Left colon (tissue), 2 donors: Measurements from ENCODE around the gene DOCK3. TPM values are rescaled to one million over a fixed set of nuclear protein-coding genes. Genes with fewer than 3 reads are reported as not detected.

Experiments
- ATAC-seq: fragments of 200-7000 bp; cut with Tn5 transposase; one replicate; pipeline ENCODE4 v1.9.1; 2020; ENCODE audit warnings: mild to moderate bottlenecking, moderate library complexity
- DNase-seq, 2 donors: peaks; one replicate each; pipeline ENCODE4 v3.0.0-alpha.2; 2020
- intact Hi-C, 2 donors: fragments of 100-400 bp; cut with DNase I in 1 of 2; cut with micrococcal nuclease in 1 of 2; formaldehyde crosslinking; loops; one replicate each; pipeline versions ENCODE4 v1.11.2 to v1.14.0; 2022; cut with DNase I, micrococcal nuclease
- long read RNA-seq: library from polyadenylated mRNA; unstranded; transcript quantifications from one replicate; pipeline ENCODE4 v2.0.0, GENCODE V29; 2021
- total RNA-seq, 2 donors: library from RNA; stranded (reverse); fragmentation: NEBNext Ultra II Directional; extraction: Animal tissue kit (Norgen Biotek cat#: 25700); gene quantifications; one replicate each; pipeline ENCODE4 v1.2.1, GENCODE V29; 2021
- donor health status: DM: no; HTN: no; CAD: no.
- donor health status: DM: yes; HTN: yes; CAD: no.

Gene DOCK3
- total RNA-seq: under 1 TPM; 0.09 to 0.34 TPM
- long read RNA-seq: 0 reads

GRCh38 chr3:50674349-50675178 is at the start of gene DOCK3:
DOCK3 (plus strand) TSS chr3:50674927; CDS start chr3:50675264, 337 bp downstream.
- ATAC-seq (peak; percentile 95), DNase-seq (peak in 1 of 2 donors; percentile 68)
- intact Hi-C loops: no loop called here

- DNase-seq (no peak), ATAC-seq (peak; percentile 75)
These were observed 49.2 kb upstream of the DOCK3 start for GRCh38 chr3:50625231-50626182.

GRCh38 chr3:50626401-50626800 is 48.3 kb upstream of the DOCK3 start:
- intact Hi-C loops: no loop called here
- DNase-seq (no peak), ATAC-seq (no peak)

More at GRCh38 chr3:50625231-50626182, 49.2 kb upstream of the DOCK3 start:
- intact Hi-C loops: no loop called here

GRCh38 chr3:50627407-50628051 is 47.2 kb upstream of the DOCK3 start:
- intact Hi-C loops: no loop called here
- no peak for ATAC-seq
- no peak for DNase-seq

DNA sequence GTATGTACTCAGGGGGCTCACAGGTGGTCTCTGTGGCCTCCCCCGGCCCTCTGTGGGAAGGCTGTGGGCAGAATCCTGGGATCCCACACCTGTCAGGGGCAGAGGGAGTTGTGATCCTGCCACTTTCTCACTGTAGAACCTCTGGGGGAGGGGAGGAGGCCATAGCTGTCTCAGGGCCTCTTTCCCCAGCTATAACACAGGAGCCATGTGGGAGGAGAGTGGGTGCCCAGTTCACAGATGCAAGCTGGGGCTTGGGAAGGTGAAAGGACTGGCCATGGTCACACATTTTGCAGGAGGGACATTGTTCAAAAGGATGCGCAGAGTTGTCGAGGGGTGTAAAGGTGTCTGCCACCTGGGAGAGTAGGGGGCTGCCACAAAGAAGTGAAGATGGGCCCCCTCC is 46.1 kb upstream of the DOCK3 start:
- DNase-seq (no peak), ATAC-seq (no peak)
- intact Hi-C loops: no loop called here

- ATAC-seq (peak; percentile 81), DNase-seq (peak; percentile 43 to 49)
- intact Hi-C loops: no loop called here
These were observed 44.3 kb upstream of the DOCK3 start for GRCh38 chr3:50630394-50630793.

DNA sequence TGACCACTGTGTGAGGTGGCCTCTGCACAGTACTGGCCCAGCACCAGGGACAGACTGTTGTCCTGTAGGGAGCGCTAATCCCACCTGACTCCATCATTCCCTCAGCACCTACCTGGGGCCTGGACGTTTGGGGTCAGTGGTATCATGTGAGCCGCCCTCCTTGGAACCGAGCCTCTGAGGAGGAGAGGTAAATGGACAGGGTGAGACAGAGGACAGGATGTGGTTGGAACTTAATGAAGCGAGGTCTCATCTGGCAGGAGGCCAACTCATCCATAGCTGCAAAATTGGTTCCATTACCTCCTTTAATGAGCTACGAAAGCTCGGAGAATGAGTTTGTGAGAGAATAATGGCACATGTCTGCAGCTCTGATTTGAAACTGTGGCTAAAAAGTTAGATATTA is 43.9 kb upstream of the DOCK3 start:
- DNase-seq: no peak
- intact Hi-C loops: no loop called here

DNA sequence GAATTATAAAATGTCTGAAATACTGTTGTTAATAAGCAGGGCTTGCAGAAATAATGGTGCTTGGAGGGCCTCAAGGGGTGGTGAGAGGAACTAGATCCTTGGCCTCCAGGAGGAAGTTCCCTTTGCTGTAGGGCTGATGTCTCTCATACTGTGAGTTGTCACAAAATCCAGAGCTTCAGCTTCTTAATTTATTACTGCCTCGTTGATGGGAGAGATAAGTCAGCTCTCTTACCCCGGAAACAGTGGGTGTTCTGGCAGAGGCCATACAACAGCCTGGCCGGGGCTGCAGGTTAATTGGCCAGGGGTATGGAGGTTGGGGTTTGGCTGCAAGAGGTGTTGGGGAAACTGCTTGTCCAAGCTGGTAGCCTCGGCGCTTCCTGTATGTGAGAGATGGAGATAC is 42.3 kb upstream of the DOCK3 start:
- no peak for ATAC-seq
- intact Hi-C loops: no loop called here
- DNase-seq: no peak

More for the DNA sequence above, 43.9 kb upstream of the DOCK3 start:
- ATAC-seq: no peak

DNA sequence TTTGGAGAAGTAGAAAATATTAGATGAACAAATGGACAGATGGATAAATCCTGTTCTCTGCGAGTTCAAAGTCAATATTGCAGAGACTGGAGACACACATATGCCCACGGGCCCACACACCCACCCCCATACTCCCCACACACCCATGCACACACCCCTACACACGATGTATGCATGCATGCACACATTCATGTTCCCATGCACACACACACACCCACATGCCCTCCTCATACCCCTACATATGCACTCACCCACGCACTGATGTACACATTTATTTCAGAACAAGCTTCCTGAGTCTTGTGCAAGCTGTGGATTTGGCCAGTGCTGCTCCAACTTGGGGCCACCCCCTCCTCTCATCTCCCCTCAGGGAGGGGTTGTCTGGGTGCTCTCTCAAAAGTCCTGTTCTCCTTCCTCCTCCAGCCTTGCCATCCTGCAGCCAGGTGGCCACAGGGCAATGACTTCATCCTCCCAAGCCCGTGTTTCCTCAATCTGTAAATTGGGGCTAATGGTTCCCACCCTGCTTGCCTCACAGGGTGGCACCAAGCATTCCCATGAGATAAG is 41.4 kb upstream of the DOCK3 start:
- DNase-seq (no peak), ATAC-seq (peak; percentile 19)
- intact Hi-C loops: no loop called here

GRCh38 chr3:50635066-50635465 is 39.7 kb upstream of the DOCK3 start:
- ATAC-seq (no peak), DNase-seq (no peak)
- intact Hi-C loops: no loop called here

DNA sequence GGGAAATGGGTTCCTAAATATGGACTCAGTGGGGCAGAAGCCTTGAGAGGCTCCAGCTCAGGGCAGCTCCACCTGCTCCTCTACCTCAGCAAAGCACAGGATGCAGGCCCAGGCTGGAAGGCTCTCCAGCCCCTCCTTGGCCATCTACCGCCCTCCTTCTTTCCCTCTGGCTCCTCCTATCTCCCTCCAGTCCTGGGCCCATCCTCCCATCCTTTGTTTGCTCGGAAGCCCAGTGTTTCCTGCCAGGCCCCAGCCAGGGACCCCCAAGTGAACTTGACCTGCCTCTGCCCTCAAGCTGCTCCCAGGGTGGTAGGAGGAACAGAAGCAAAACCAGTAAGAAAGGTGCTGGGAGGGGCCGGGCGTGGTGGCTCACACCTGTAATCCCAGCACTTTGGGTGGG is 37.7 kb upstream of the DOCK3 start:
- ATAC-seq: peak; percentile 17
- intact Hi-C loops: no loop called here
- no peak for DNase-seq

- ATAC-seq: no peak
- intact Hi-C loops: no loop called here
- no peak for DNase-seq
These were observed 36.8 kb upstream of the DOCK3 start for GRCh38 chr3:50637945-50638344.

- intact Hi-C loops: no loop called here
These were observed 35.7 kb upstream of the DOCK3 start for GRCh38 chr3:50639055-50639494.

GRCh38 chr3:50642382-50642781 is 32.3 kb upstream of the DOCK3 start:
- ATAC-seq (no peak), DNase-seq (no peak)
- intact Hi-C loops: no loop called here

More at GRCh38 chr3:50639055-50639494, 35.7 kb upstream of the DOCK3 start:
- no peak for DNase-seq
- ATAC-seq: no peak

- ATAC-seq (no peak), DNase-seq (no peak)
- intact Hi-C loops: no loop called here
These were observed 30.2 kb upstream of the DOCK3 start for GRCh38 chr3:50644561-50644960.

GRCh38 chr3:50645378-50645777 is 29.3 kb upstream of the DOCK3 start:
- ATAC-seq: no peak
- no peak for DNase-seq
- intact Hi-C loops: no loop called here

DNA sequence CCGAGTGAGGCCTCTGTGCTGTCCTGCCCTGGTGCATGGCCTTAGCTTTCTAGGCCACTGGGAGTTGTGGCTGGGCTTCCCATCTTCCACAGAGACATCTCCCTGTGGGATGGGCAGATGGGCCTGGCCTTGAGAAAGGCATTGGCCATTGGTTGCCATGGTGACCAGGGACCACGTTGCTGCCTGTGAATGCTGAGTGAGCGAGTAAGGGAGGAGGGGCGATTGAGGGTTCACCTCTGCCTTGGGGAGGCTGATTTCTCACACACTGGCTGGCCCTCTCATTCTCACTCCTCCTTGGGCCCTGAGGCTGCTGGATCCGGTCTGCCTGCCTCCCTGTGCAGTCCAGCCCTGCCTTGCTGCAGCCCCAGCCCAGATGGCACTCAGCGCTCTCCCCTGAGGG is 26.4 kb upstream of the DOCK3 start:
- intact Hi-C loops: no loop called here
- ATAC-seq (no peak), DNase-seq (no peak)

GRCh38 chr3:50648944-50649343 is 25.8 kb upstream of the DOCK3 start:
- intact Hi-C loops: no loop called here
- ATAC-seq: no peak
- no peak for DNase-seq

GRCh38 chr3:50649451-50649931 is 25.2 kb upstream of the DOCK3 start:
- no peak for DNase-seq

More at GRCh38 chr3:50649451-50649931, 25.2 kb upstream of the DOCK3 start:
- ATAC-seq: no peak
- intact Hi-C loops: no loop called here
